Measurements from ENCODE around the gene SDHB. TPM values are rescaled to one million over a fixed set of nuclear protein-coding genes. Genes with fewer than 3 reads are reported as not detected.
A peak's percentile ranks its signal among the peaks of the same experiment; 100 is the strongest.

The SDHB gene
- total and polyA plus RNA-seq, 10 of the 15 experiments (the other 5 are each of a cell fraction or from before 2014, with no cell fraction given), result 101 to 319 (median 188) TPM

DNA sequence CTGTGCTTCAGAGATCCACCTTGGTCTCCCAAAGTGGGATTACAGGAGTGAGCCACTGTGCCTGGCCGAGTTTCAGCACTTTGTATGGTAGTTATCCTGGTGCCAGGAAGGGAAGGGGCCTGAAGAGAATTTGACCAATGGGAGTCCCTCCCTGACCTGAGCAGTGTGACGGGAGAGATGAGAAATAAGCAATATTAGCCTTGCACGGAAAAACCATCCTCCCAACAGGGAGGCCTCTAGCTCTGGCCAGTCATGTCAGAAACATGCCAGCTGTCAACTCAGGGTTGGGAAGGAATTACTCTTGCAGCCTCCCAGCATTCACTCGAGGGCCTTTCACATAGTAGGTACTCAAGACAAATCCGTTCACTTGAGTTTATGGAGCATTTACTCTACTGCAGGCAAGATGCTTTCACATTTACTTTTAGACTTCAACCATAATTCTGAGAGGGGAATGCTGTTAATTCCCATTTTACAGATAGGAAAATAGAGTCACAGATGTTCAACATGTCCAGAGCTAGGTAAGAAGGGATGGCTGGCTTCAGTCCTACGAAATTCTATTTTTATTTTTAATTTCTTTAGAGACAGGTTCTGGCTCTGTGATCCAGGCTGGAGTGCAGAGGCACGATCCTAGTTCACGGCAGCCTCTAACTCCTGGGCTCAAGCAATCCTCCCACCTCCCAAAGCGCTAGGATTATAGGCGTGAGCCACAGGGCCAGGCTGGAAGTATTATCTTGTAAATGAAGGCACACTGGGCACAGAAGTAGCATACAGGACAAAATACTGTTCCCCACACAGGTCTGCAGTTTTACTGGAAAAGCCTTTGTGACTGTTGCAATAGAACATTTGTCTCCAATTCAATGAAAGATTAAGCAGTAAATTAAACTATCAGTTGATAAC lies 38.9 kb downstream of the SDHB start (continued):
- TF ChIP-seq NFYA (IDR thresholded peaks at IDR 0.05; ENCODE audit: borderline replicate concordance, low read depth, low read length), result no peak
- no peak for TF ChIP-seq POLR2AphosphoS2 (IDR thresholded peaks at IDR 0.05; ENCODE audit: low read depth, low read length)
- no peak for TF ChIP-seq TBL1XR1 (IDR thresholded peaks at IDR 0.05; ENCODE audit: low read depth, low read length)
- TF ChIP-seq SMC3 (IDR thresholded peaks at IDR 0.05; ENCODE audit: borderline replicate concordance, low read length), result no peak
- no peak for TF ChIP-seq MEF2A (IDR thresholded peaks at IDR 0.05; ENCODE audit: insufficient read depth, low read depth, low read length)

DNA sequence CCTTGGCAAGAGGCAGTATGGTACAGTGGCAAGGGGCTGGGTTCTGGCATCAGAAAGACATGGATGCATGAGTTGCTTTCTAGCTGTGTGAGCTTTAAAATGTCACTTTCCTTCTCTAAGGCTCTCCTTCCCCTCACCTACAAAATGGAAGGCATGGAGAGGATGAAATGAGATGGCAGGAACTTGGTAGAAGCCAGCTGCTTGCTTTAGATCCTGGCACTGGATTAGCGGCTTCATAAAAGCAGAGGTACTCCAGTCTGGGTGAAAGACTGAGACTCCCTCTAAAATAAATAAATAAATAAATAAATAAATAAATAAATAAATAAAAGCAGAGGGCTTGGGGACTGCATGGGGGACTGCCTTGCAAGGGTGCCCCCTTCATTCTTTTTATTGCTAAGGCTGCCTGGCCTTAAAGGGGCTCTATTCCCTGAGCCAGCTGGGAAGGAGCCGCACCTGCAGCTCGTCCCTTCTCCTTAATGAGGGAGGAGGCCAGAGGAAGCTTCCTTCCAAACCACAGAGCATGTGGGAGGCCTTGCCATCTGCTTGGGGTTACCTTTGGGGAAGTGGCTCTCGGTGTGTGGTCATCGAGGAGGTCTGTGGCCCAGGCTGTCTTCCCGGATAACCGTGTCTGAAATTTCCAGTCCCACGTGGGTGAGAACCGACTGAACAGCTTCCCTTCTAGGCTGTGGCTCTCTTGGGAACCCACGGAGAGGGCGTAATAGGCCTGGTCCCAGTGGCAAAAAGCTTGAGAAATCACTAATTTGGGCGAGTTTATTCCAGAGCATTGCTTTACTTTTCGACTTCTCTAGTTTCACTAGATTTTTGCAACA lies 40.1 kb downstream of the SDHB start:
- BruUV-seq (replicated peaks), result no TSS peak
- Histone ChIP-seq H3K36me3 (ENCODE audit: control insufficient read depth in 2 of 2, insufficient read depth in 2 of 2, low read length in 1 of 2) (peaks cover 4 to 9% of the 10 kb centered on the region in 2 experiments; a peak in 2 of 4 replicates), H3K9ac (ENCODE audit: control insufficient read depth, insufficient read depth, low read length) (no peak overlapping the region), H3K4me2 (ENCODE audit: control insufficient read depth, insufficient read depth) (no peak overlapping the region), H3K4me1 (ENCODE audit: control insufficient read depth, insufficient read depth, low read length) (peaks cover 27% of the 10 kb centered on the region), H4K20me1 (ENCODE audit: control insufficient read depth, insufficient read depth) (no peaks in the 10 kb centered on the region), H3K9me3 (replicated peaks; ENCODE audit: control insufficient read depth, insufficient read depth, low read length) (no peaks in the 10 kb centered on the region), H3K79me2 (ENCODE audit: control insufficient read depth, insufficient read depth, low read length) (peaks cover 2% of the 10 kb centered on the region), H3K4me3 (no peak overlapping the region), H2AFZ (ENCODE audit: control insufficient read depth, low read depth, low read length) (no peak overlapping the region), H3K27me3 (replicated peaks in 1 of 2; ENCODE audit: control insufficient read depth in 2 of 2, insufficient read depth in 2 of 2, low read length in 1 of 2) (no peaks in the 10 kb centered on the region), H3K27ac (ENCODE audit: control insufficient read depth, insufficient read depth) (no peak overlapping the region)
- in situ Hi-C loops (cut with MboI), result no loop called here
- ChIA-PET RAD21 (ENCODE audit: unreplicated experiment) (interaction anchor here (1.0 kb wide), 1 partner anchor 32 kb away, joined by 3 read pairs; no protein-coding TSS in a partner anchor), SMC1A (ENCODE audit: uncharacterized antibody, unreplicated experiment) (interaction anchor here (0.6 to 1.9 kb wide), 4 partner anchors 10 to 128 kb away, joined by 3 to 8 read pairs (median 4); no protein-coding TSS in a partner anchor), CTCF (interaction anchor here (0.6 to 2.0 kb wide), 4 partner anchors 32 to 393 kb away, joined by 3 to 6 read pairs (median 3); no protein-coding TSS in a partner anchor), POLR2A (no interaction called here)
- FAIRE-seq (no peak), ATAC-seq (no peak), DNase-seq (ENCODE audit: low read depth, low spot score) (peak; percentile 15)
- intact Hi-C loops (cut with micrococcal nuclease; ENCODE audit: unreplicated experiment), result no loop called here
- WGBS (ENCODE audit: insufficient coverage, insufficient replicate concordance, low lambda C conversion rate, missing lambda C conversion rate), result 30% methylated on average over 13 of the region's 13 CpGs
- no peak for TF ChIP-seq SMC3 (IDR thresholded peaks at IDR 0.05; ENCODE audit: borderline replicate concordance, low read length)
- TF ChIP-seq EZH2 (IDR thresholded peaks at IDR 0.05; ENCODE audit: borderline replicate concordance, control insufficient read depth, low read depth, low read length), result no peak
- no peak for TF ChIP-seq CREM (IDR thresholded peaks at IDR 0.05; ENCODE audit: low read depth)
- no peak for TF ChIP-seq SREBF1 (IDR thresholded peaks at IDR 0.05; ENCODE audit: low read length)
- TF ChIP-seq KLF5 (IDR thresholded peaks at IDR 0.05; ENCODE audit: partially characterized antibody), result no peak
- no peak for TF ChIP-seq ZNF24 (IDR thresholded peaks at IDR 0.05)
- TF ChIP-seq POLR2AphosphoS5 (IDR thresholded peaks at IDR 0.05; ENCODE audit: low read length), result no peak
- no peak for TF ChIP-seq CBFB (IDR thresholded peaks at IDR 0.05; ENCODE audit: low read depth)
- 0 out of 2 replicates have a peak, but pooled peaks have one; percentile 21 for TF ChIP-seq MTA2 (IDR thresholded peaks at IDR 0.05; ENCODE audit: low read depth)
- TF ChIP-seq RBBP5 (conservative IDR thresholded peaks at IDR 0.05), result no peak
- no peak for TF ChIP-seq MTA3 (IDR thresholded peaks at IDR 0.05; ENCODE audit: borderline replicate concordance, low read length)
- no peak for TF ChIP-seq HDAC6 (IDR thresholded peaks at IDR 0.05; ENCODE audit: unreplicated experiment)
- no peak for TF ChIP-seq HDGF (IDR thresholded peaks at IDR 0.05)
- no peak for TF ChIP-seq CHD4 (IDR thresholded peaks at IDR 0.05)
- 0 out of 2 replicates have a peak, but pooled peaks have one; percentile 10 for TF ChIP-seq BCL11A (IDR thresholded peaks at IDR 0.05; ENCODE audit: low read depth, low read length)
- no peak for TF ChIP-seq FOS (IDR thresholded peaks at IDR 0.05; ENCODE audit: borderline replicate concordance, extremely low read depth, insufficient read length)
- peak in 1 of 2 experiments; percentile 8; a peak in 1 of 4 replicates for TF ChIP-seq BHLHE40 (IDR thresholded peaks at IDR 0.05; ENCODE audit: borderline replicate concordance in 1 of 2, low read depth in 2 of 2, low read length in 1 of 2)
- TF ChIP-seq JUNB (IDR thresholded peaks at IDR 0.05), result no peak

Measured in GM12878 (cell line).